Left ventricle myocardium superior (tissue), 1 donor: Measurements from ENCODE around the gene RADIL. TPM values are rescaled to one million over a fixed set of nuclear protein-coding genes. Genes with fewer than 3 reads are reported as not detected.

Experiments used
- ATAC-seq: fragments of 200-7000 bp; cut with Tn5 transposase; one replicate; pipeline ENCODE4 v1.9.1; 2020; ENCODE audit warnings: mild to moderate bottlenecking, moderate library complexity
- DNase-seq: peaks from one replicate; pipeline ENCODE4 v3.0.0-alpha.2; 2020
- intact Hi-C: fragments of 100-400 bp; cut with micrococcal nuclease; formaldehyde crosslinking; loops from one replicate; pipeline ENCODE4 v1.11.0; 2022
- microRNA-seq: library from miRNA; unstranded; fragments of <30 nt; microRNA quantifications from one replicate; pipeline ENCODE4 v1.2.0, GENCODE V29; 2020; ENCODE audit warnings: borderline number of aligned reads
- total RNA-seq: library from RNA; stranded (reverse); fragmentation: NEBNext Ultra II Directional; extraction: Animal tissue kit (Norgen Biotek cat#: 25700); gene quantifications from one replicate; pipeline ENCODE4 v1.2.1, GENCODE V29; 2021
- donor health status: DM: no; HTN: yes; CAD: no; lungs with severe emphysema.

The RADIL gene
- total RNA-seq, 1 donor from 2014 or later: 2.8 TPM

DNA sequence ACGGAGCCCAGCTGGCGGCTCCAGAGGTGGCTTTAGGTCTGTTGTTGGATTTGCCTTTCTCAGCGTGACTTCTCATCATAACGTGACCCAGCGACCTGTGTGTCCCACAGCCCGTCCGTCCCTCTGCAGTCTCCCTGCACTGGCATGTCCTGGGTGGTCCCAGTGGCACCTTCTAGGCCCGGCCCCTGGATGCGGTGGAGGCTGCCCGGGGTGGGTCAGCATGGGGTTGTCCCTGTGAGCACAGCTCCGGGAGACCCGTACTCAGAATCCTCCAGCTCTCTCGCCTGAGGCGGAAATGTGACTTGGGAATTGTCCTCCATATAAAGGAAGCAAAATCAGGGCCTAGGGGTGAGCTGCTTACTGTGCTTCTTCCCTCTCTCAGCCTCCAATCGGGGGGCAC, 133.7 kb downstream of the RADIL start:
- intact Hi-C loops: loop anchor here (5.0 kb wide), 1 partner anchor 67 kb away; the partner anchor contains the start of gene FOXK1
- DNase-seq: no peak
- no peak for ATAC-seq

DNA sequence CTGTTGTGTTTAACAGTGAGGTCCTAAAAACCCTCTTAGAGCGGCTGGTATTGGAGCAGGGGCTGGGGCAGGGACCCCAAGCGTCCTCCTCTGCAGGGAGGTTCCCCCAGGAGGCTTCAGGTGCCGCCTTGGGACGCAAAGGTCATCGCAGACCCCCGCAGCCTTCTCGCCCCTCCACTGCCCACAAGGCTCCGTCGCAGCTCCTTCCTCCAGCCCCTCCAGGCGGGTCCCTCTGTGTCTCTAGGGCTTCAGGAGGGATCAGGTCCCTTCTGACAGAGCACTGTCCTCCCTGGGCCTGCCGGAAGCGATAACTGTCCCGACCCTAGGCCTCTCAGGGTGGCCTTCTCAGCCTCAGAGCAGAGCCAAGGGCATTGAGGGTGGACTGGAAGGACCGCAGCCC, 134.2 kb downstream of the RADIL start:
- intact Hi-C loops: no loop called here
- ATAC-seq (no peak), DNase-seq (no peak)

Small RNA genes within 50 kb of the gene (microRNA-seq; reads per million reads assigned to microRNA genes)
- not detected for gene MIR4656

Other genes starting within 250 kb of the RADIL start
- gene FOXK1, start 201.4 kb downstream of the RADIL start, total RNA-seq: 17.7 TPM
- gene AP5Z1, start 108.1 kb downstream of the RADIL start, total RNA-seq: 10.5 TPM
- gene PAPOLB, start 21.7 kb downstream of the RADIL start, total RNA-seq: 0.05 TPM
- not detected for gene MMD2, start 75.5 kb upstream of the RADIL start, total RNA-seq
- 8.7 TPM for gene RBAK, start 162.1 kb upstream of the RADIL start, total RNA-seq